HEK293T (cell line): ENCODE data around the gene FGFBP1.

ENCODE experiments used
- BHLHE40 ChIP-seq: fragments of 450-650 bp; IDR thresholded peaks from 2 replicates; pipeline ENCODE4 v1.6.1; 2016; ENCODE audit warnings: mild to moderate bottlenecking, moderate library complexity, borderline replicate concordance
- FOXK2 ChIP-seq: fragments of 450-650 bp; IDR thresholded peaks from 2 replicates; pipeline ENCODE4 v1.6.1; 2016; ENCODE audit warnings: mild to moderate bottlenecking
- FOXM1 ChIP-seq: fragments of 450-650 bp; IDR thresholded peaks from 2 replicates; pipeline ENCODE4 v1.6.1; 2017; ENCODE audit warnings: mild to moderate bottlenecking, borderline replicate concordance
- TF ChIP-seq, protein P1 (sequence below): fragments of 450-650 bp; IDR thresholded peaks from 2 replicates; pipeline ENCODE4 v1.6.1; 2016

DNA sequence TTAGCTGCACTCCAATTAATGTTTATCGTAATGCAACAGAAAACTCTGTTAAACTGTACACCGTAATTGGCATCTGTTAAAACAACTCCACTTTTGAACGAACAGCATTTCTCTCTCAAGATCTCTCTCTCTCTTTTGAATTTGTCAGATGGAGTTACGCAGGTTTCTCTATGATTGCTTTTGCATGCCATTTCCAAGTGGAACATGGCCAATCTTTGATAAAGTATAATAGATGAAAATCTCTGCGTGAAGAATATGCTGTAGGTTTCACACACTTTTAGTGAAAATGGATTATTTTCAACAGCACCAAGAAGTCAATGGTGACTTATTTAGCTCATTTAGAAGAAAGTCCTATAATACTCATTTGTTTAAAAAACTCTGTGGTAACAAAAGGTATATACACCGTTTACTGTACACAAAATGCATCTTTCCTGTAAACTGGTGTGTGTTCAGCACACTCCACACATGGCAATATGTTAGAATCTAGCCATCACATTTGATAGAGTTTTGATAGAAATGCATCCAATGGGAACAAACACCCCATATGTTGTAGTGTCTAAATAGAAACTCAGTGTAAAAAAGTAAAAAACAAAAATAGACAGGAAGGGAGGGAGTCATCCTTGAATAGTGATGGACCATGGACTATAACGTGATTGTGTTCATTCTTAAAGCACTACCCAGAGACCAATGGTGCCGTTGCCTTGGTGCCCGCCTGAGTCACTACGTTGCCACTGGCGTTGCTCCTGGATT lies 30.2 kb upstream of the FGFBP1 start:
- no peak for TF ChIP-seq FOXM1
- TF ChIP-seq FOXK2 = no peak
- no peak for TF ChIP-seq BHLHE40
- TF ChIP-seq, protein P1, sequence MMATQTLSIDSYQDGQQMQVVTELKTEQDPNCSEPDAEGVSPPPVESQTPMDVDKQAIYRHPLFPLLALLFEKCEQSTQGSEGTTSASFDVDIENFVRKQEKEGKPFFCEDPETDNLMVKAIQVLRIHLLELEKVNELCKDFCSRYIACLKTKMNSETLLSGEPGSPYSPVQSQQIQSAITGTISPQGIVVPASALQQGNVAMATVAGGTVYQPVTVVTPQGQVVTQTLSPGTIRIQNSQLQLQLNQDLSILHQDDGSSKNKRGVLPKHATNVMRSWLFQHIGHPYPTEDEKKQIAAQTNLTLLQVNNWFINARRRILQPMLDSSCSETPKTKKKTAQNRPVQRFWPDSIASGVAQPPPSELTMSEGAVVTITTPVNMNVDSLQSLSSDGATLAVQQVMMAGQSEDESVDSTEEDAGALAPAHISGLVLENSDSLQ = no peak
